ENCODE results near the gene FBXO34. TPM values are rescaled to one million over a fixed set of nuclear protein-coding genes. Genes with fewer than 3 reads are reported as not detected.

FBXO34 gene
- total and polyA plus RNA-seq, 9 of the 15 experiments (the other 6 are each of a cell fraction or from before 2014, with no cell fraction given): 6.3 to 24.9 (median 16.2) TPM

DNA sequence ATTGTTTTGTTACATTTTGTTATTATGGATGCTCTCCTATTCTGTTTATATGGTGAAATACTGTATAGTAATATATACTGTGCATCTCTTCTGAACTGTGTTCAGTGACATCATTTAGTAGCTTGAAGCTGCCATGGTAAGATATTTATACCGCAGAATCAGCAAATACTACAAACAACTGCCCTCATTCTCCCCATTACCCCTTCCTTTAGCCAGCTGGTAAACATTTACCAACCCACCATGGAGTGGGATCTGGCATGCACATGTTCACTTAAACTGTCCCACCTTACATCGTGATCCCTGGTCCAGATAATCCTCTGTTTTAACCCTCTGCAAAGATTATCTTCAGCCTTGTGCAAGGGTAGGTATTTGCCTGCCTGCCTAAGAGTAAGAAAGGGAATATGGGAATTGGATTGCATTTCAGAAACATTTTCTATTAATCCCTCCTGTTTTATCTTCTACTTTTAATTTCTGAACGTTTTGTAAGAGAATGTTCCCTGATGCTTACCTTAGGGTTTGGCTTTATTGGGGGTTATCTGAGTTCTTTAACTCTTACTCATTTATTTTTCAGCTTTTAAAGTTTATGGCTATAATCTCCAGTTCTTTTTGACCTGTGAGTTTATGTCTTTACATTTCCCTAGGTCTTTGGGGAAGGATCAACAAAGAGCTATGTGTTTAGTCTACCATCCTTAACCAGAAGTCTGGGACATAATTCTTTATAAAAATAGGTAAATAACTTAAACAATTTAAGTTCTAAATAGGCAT, 46.5 kb downstream of the FBXO34 start:
- Histone ChIP-seq H3K36me3 (ENCODE audit: control insufficient read depth, insufficient read depth, low read length) (peaks cover 22% of the 10 kb centered on the region), H3K9me3 (replicated peaks; ENCODE audit: control insufficient read depth, insufficient read depth, low read depth, low read length) (no peaks in the 10 kb centered on the region; the same call in 1 of the 2 replicates), H2AFZ (ENCODE audit: low read depth, low read length) (no peak overlapping the region), H3K9ac (ENCODE audit: insufficient read depth in 1 of 2, low read depth in 2 of 2, low read length in 2 of 2) (no peak overlapping the region), H3K4me2 (ENCODE audit: insufficient read depth, low read length) (no peak overlapping the region), H3K27ac (ENCODE audit: extremely low read depth, low read depth, low read length) (no peak overlapping the region), H4K20me1 (replicated peaks; ENCODE audit: control insufficient read depth, insufficient read depth, low read length) (no peaks in the 10 kb centered on the region), H3K79me2 (ENCODE audit: control insufficient read depth, insufficient read depth, low read length) (peaks cover 4% of the 10 kb centered on the region; the same call in 1 of the 3 replicates), H3K27me3 (ENCODE audit: control insufficient read depth in 2 of 2, insufficient read depth in 2 of 2, low read length in 2 of 2) (no peaks in the 10 kb centered on the region), H3K9me1 (ENCODE audit: control insufficient read depth, insufficient read depth, low read length) (no peaks in the 10 kb centered on the region), H3K4me3 (no peak overlapping the region), H3K4me1 (replicated peaks in 1 of 2; ENCODE audit: control insufficient read depth in 2 of 2, insufficient read depth in 2 of 2, low read length in 2 of 2) (no peaks in the 10 kb centered on the region)
- ChIA-PET CTCF (ENCODE audit: low intra/inter-chr PET ratio) (no interaction called here), POLR2A (no interaction called here)
- DNase-seq (ENCODE audit: extremely low read depth in 1 of 4, low spot score in 3 of 4) (no peak), ATAC-seq (no peak), FAIRE-seq (no peak)
- BruUV-seq (replicated peaks): no TSS peak
- peak; percentile 31; the same call in 1 of the 2 replicates for TF ChIP-seq C11orf30 (IDR thresholded peaks at IDR 0.05; ENCODE audit: low read depth)
- peak; percentile 43 for TF ChIP-seq ZNF316 (IDR thresholded peaks at IDR 0.05)
- TF ChIP-seq, protein P1, sequence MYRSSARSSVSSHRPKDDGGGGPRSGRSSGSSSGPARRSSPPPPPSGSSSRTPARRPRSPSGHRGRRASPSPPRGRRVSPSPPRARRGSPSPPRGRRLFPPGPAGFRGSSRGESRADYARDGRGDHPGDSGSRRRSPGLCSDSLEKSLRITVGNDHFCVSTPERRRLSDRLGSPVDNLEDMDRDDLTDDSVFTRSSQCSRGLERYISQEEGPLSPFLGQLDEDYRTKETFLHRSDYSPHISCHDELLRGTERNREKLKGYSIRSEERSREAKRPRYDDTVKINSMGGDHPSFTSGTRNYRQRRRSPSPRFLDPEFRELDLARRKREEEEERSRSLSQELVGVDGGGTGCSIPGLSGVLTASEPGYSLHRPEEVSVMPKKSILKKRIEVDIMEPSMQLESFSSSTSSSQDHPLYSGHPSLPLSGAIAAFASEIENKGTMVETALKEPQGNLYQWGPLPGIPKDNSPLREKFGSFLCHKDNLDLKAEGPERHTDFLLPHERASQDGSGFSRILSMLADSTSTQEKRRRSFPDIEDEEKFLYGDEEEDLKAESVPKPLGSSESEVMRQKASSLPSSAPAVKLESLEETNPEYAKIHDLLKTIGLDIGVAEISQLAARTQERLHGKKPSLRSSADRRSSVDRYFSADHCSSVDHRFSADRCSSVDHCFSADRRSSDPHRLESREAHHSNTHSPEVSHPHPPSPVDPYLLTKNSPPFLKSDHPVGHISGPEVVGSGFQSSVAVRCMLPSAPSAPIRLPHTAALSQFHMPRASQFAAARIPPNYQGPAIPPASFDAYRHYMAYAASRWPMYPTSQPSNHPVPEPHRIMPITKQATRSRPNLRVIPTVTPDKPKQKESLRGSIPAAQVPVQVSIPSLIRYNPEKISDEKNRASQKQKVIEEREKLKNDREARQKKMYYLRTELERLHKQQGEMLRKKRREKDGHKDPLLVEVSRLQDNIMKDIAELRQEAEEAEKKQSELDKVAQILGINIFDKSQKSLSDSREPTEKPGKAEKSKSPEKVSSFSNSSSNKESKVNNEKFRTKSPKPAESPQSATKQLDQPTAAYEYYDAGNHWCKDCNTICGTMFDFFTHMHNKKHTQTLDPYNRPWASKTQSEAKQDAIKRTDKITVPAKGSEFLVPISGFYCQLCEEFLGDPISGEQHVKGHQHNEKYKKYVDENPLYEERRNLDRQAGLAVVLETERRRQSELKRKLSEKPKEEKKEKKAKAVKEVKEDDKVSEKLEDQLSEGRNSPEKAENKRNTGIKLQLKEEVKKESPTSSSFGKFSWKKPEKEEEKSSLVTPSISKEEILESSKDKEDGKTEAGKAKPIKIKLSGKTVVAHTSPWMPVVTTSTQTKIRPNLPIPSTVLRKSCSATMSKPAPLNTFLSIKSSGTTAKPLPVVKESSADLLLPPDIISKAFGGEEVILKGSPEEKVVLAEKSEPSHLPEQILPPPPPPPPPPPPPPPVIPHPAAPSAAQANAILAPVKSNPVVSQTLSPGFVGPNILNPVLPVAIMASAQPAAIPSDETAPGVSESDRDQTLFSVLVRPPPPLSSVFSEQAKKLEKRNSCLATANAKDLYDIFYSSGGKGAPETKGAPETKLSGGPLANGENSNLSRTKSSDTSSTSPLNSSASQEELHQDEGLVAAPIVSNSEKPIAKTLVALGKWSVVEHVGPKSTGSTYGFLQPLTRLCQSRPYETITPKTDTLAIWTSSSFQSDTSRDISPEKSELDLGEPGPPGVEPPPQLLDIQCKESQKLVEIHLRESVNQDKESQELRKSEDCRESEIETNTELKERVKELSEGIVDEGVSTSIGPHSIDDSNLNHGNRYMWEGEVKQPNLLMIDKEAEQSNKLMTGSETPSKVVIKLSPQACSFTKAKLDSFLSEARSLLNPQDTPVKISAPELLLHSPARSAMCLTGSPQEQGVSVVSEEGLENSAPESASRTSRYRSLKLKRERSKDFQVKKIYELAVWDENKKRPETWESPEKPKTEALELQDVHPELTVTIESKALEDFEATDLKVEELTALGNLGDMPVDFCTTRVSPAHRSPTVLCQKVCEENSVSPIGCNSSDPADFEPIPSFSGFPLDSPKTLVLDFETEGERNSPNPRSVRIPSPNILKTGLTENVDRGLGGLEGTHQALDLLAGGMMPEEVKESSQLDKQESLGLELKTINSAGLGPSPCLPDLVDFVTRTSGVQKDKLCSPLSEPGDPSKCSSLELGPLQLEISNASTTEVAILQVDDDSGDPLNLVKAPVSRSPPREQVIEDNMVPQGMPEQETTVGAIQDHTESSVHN (IDR thresholded peaks at IDR 0.05; ENCODE audit: borderline replicate concordance in 1 of 2, low read depth in 1 of 2): no peak
- 0 out of 2 replicates have a peak, but pooled peaks have one; percentile 15 for TF ChIP-seq MAFG (tag; conservative IDR thresholded peaks at IDR 0.05)
- WGBS (ENCODE audit: insufficient coverage, low coverage, missing lambda C conversion rate): 57% methylated on average over 3 of the region's 3 CpGs
- intact Hi-C loops (cut with micrococcal nuclease): no loop called here
- in situ Hi-C loops (cut with MboI): no loop called here
